RWPE2 (cell line): ENCODE data around the gene RNF215.
"Not testable (repeated sequence)": the region's sequence is repeated elsewhere in the genome, so short reads cannot be mapped to it uniquely, and the experiment has no call there.

Experiments used
- ATAC-seq: fragments of 200-7000 bp; cut with Tn5 transposase; 3 replicates; pipeline ENCODE4 v1.9.1; 2021; ENCODE audit warnings: low read depth
- DNase-seq: peaks from one replicate; pipeline ENCODE4 v3.0.0-alpha.2; 2020; ENCODE audit warnings: low spot score
- H3K27ac ChIP-seq: fragments of 450-650 bp; 2 replicates; pipeline ENCODE4 v1.5.1; 2017; ENCODE audit warnings: mild to moderate bottlenecking; ENCODE audit not compliant: poor library complexity, severe bottlenecking
- H3K27me3 ChIP-seq: fragments of 250-450 bp; sonication (Bioruptor Pico); 2 replicates; pipeline ENCODE4 v1.5.1; 2021; ENCODE audit warnings: mild to moderate bottlenecking, moderate library complexity; ENCODE audit not compliant: insufficient read depth, poor library complexity, severe bottlenecking
- H3K36me3 ChIP-seq: fragments of 250-450 bp; sonication (Bioruptor Pico); 2 replicates; pipeline ENCODE4 v1.5.1; 2020; ENCODE audit warnings: low read depth, mild to moderate bottlenecking, moderate library complexity
- H3K4me1 ChIP-seq: fragments of 250-450 bp; sonication (Bioruptor Pico); 2 replicates; pipeline ENCODE4 v1.5.1; 2021; ENCODE audit warnings: mild to moderate bottlenecking, moderate library complexity; ENCODE audit not compliant: insufficient read depth, poor library complexity, severe bottlenecking
- H3K4me3 ChIP-seq: fragments of 250-450 bp; sonication (Bioruptor Pico); 2 replicates; pipeline ENCODE4 v1.5.1; 2021; ENCODE audit warnings: mild to moderate bottlenecking, moderate library complexity; ENCODE audit not compliant: severe bottlenecking
- H3K9me3 ChIP-seq: fragments of 250-450 bp; sonication (Bioruptor Pico); 2 replicates; pipeline ENCODE4 v1.5.1; 2021; ENCODE audit warnings: mild to moderate bottlenecking, moderate library complexity; ENCODE audit not compliant: severe bottlenecking
- CTCF ChIP-seq: fragments of 450-650 bp; IDR thresholded peaks from one replicate; pipeline ENCODE4 v1.5.1; 2017; ENCODE audit warnings: mild to moderate bottlenecking, moderate library complexity; ENCODE audit not compliant: poor library complexity, severe bottlenecking

The RNF215 gene

GRCh38 chr22:30408388-30409102, 21.3 kb upstream of the RNF215 start:
- H3K36me3 ChIP-seq, result peaks cover 86% of the 10 kb centered on the region
- H3K9me3 ChIP-seq, result no peaks in the 10 kb centered on the region
- peak overlapping the region; percentile 73 for H3K27ac ChIP-seq
- TF ChIP-seq CTCF, result no peak
- no peak overlapping the region for H3K4me3 ChIP-seq
- no peak for DNase-seq
- H3K27me3 ChIP-seq, result no peaks in the 10 kb centered on the region
- peaks cover 18% of the 10 kb centered on the region for H3K4me1 ChIP-seq
- ATAC-seq, result peak; percentile 48

- Histone ChIP-seq H3K9me3 (no peaks in the 10 kb centered on the region), H3K27me3 (no peaks in the 10 kb centered on the region), H3K36me3 (peaks cover 89% of the 10 kb centered on the region), H3K4me1 (peaks cover 14% of the 10 kb centered on the region), H3K27ac (no peak overlapping the region), H3K4me3 (no peak overlapping the region)
- DNase-seq, result no peak
- TF ChIP-seq CTCF, result no peak
- no peak for ATAC-seq
Measured at GRCh38 chr22:30406400-30406799, 19.2 kb upstream of the RNF215 start.

- Histone ChIP-seq H3K4me3 (no peak overlapping the region), H3K27me3 (no peaks in the 10 kb centered on the region), H3K36me3 (peaks cover 87% of the 10 kb centered on the region), H3K9me3 (no peaks in the 10 kb centered on the region), H3K4me1 (peaks cover 14% of the 10 kb centered on the region), H3K27ac (no peak overlapping the region)
- ATAC-seq, result no peak
- TF ChIP-seq CTCF, result no peak
- DNase-seq, result no peak
Measured at GRCh38 chr22:30405731-30406130, 18.5 kb upstream of the RNF215 start.

- TF ChIP-seq CTCF, result no peak
- H3K27ac ChIP-seq, result no peak overlapping the region
Measured at GRCh38 chr22:30404307-30404706, 17.1 kb upstream of the RNF215 start.

GRCh38 chr22:30402766-30403104, 15.5 kb upstream of the RNF215 start:
- DNase-seq, H3K4me3 ChIP-seq, H3K9me3 ChIP-seq, ATAC-seq, H3K27me3 ChIP-seq, H3K27ac ChIP-seq: not testable (repeated sequence)
- H3K36me3 ChIP-seq, result peaks cover 76% of the 10 kb centered on the region
- H3K4me1 ChIP-seq, result peaks cover 11% of the 10 kb centered on the region

More at GRCh38 chr22:30404307-30404706, 17.1 kb upstream of the RNF215 start:
- Histone ChIP-seq H3K4me3 (no peak overlapping the region), H3K9me3 (no peaks in the 10 kb centered on the region), H3K27me3 (no peaks in the 10 kb centered on the region), H3K36me3 (peaks cover 85% of the 10 kb centered on the region), H3K4me1 (peaks cover 24% of the 10 kb centered on the region)
- DNase-seq (no peak), ATAC-seq (no peak)
